ENCODE measurements around the gene EVC2. TPM values are rescaled to one million over a fixed set of nuclear protein-coding genes. Genes with fewer than 3 reads are reported as not detected.

The EVC2 gene
- polyA plus RNA-seq, 1 donor from 2014 or later, result 0.27 TPM

DNA sequence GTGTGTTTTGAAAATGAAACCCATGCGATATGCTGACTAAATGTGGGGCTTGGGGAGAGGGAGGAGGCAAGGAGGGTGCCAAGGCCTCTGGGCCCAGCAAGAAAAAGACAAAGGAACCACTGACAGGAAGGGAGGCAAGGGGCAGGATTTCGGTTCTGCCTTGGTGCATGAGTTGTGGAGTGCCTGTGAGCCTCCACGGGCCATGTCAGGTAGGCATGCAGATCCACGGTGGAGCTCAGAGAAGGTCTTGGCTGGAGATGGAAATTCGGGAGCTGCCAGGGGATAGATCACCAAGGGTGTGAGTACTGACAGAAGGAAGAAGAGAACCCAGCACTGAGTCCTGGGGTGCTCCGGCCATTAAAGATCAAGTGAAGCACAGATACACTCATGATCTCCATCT, 4.1 kb downstream of the EVC2 start:
- Histone ChIP-seq H3F3A (ENCODE audit: insufficient read depth, low read length, poor library complexity, severe bottlenecking) (no peaks in the 10 kb centered on the region), H3K27ac (ENCODE audit: low read length) (no peak overlapping the region), H3K9ac (ENCODE audit: low read length) (no peak overlapping the region), H3K36me3 (ENCODE audit: insufficient read depth, low read length) (no peaks in the 10 kb centered on the region), H3K4me3 (ENCODE audit: low read length) (no peak overlapping the region), H3K9me2 (ENCODE audit: insufficient read depth, low read length) (no peaks in the 10 kb centered on the region), H3K4me2 (ENCODE audit: low read length) (no peak overlapping the region), H2AFZ (ENCODE audit: low read depth, low read length) (no peak overlapping the region), H3K79me2 (replicated peaks; ENCODE audit: insufficient read depth, low read length) (no peaks in the 10 kb centered on the region), H3K27me3 (ENCODE audit: insufficient read depth, low read depth, low read length) (peaks cover 22% of the 10 kb centered on the region), H3K9me3 (ENCODE audit: low read length) (peaks cover 9% of the 10 kb centered on the region), H4K20me1 (ENCODE audit: insufficient read depth) (no peaks in the 10 kb centered on the region)
- TF ChIP-seq EZH2 (IDR thresholded peaks at IDR 0.05; ENCODE audit: borderline replicate concordance, insufficient read depth, low read length, poor library complexity, severe bottlenecking), result no peak
- TF ChIP-seq POLR2AphosphoS5 (IDR thresholded peaks at IDR 0.05), result no peak
- no peak for TF ChIP-seq TAF1 (IDR thresholded peaks at IDR 0.05; ENCODE audit: low read depth)
- TF ChIP-seq, protein P1, sequence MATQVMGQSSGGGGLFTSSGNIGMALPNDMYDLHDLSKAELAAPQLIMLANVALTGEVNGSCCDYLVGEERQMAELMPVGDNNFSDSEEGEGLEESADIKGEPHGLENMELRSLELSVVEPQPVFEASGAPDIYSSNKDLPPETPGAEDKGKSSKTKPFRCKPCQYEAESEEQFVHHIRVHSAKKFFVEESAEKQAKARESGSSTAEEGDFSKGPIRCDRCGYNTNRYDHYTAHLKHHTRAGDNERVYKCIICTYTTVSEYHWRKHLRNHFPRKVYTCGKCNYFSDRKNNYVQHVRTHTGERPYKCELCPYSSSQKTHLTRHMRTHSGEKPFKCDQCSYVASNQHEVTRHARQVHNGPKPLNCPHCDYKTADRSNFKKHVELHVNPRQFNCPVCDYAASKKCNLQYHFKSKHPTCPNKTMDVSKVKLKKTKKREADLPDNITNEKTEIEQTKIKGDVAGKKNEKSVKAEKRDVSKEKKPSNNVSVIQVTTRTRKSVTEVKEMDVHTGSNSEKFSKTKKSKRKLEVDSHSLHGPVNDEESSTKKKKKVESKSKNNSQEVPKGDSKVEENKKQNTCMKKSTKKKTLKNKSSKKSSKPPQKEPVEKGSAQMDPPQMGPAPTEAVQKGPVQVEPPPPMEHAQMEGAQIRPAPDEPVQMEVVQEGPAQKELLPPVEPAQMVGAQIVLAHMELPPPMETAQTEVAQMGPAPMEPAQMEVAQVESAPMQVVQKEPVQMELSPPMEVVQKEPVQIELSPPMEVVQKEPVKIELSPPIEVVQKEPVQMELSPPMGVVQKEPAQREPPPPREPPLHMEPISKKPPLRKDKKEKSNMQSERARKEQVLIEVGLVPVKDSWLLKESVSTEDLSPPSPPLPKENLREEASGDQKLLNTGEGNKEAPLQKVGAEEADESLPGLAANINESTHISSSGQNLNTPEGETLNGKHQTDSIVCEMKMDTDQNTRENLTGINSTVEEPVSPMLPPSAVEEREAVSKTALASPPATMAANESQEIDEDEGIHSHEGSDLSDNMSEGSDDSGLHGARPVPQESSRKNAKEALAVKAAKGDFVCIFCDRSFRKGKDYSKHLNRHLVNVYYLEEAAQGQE (IDR thresholded peaks at IDR 0.05; ENCODE audit: borderline replicate concordance), result no peak
- TF ChIP-seq, protein P2, sequence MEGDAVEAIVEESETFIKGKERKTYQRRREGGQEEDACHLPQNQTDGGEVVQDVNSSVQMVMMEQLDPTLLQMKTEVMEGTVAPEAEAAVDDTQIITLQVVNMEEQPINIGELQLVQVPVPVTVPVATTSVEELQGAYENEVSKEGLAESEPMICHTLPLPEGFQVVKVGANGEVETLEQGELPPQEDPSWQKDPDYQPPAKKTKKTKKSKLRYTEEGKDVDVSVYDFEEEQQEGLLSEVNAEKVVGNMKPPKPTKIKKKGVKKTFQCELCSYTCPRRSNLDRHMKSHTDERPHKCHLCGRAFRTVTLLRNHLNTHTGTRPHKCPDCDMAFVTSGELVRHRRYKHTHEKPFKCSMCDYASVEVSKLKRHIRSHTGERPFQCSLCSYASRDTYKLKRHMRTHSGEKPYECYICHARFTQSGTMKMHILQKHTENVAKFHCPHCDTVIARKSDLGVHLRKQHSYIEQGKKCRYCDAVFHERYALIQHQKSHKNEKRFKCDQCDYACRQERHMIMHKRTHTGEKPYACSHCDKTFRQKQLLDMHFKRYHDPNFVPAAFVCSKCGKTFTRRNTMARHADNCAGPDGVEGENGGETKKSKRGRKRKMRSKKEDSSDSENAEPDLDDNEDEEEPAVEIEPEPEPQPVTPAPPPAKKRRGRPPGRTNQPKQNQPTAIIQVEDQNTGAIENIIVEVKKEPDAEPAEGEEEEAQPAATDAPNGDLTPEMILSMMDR (IDR thresholded peaks at IDR 0.05; ENCODE audit: poor library complexity, severe bottlenecking), result no peak
- TF ChIP-seq EP300 (conservative IDR thresholded peaks at IDR 0.05; ENCODE audit: poor library complexity, severe bottlenecking), result no peak
- TF ChIP-seq SMC3 (conservative IDR thresholded peaks at IDR 0.05; ENCODE audit: poor library complexity), result no peak
- TF ChIP-seq RAD21 (conservative IDR thresholded peaks at IDR 0.05), result no peak
- TF ChIP-seq MXI1 (conservative IDR thresholded peaks at IDR 0.05; ENCODE audit: poor library complexity, severe bottlenecking), result no peak

DNA sequence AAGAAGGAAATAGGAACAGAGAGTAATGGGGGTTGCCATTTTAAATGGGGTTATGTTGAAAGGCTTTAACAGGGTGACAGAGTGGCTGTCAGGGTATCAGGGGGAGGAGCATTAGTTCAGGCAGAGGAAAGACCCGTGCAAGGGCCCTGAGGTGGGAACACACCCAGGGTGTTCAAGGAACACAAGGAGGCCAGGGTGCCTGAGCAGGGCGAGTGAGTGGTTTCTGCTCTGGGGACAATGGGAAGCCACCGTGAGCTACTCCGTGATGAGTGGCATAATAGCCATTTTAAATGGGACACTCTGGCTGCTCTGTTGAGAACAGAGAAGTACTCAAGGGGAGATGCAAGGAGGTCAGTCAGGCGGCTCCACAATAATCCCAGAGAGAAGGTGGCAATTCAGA, 4.5 kb downstream of the EVC2 start:
- no peak overlapping the region for H2AFZ ChIP-seq (ENCODE audit: low read depth, low read length)
- H3K4me2 ChIP-seq (ENCODE audit: low read length), result no peak overlapping the region
- no peaks in the 10 kb centered on the region for H3K9me2 ChIP-seq (ENCODE audit: insufficient read depth, low read length)
- H3K27me3 ChIP-seq (ENCODE audit: insufficient read depth, low read depth, low read length), result peaks cover 17% of the 10 kb centered on the region
- H3K36me3 ChIP-seq (ENCODE audit: insufficient read depth, low read length), result no peaks in the 10 kb centered on the region
- no peaks in the 10 kb centered on the region for H4K20me1 ChIP-seq (ENCODE audit: insufficient read depth)
- peaks cover 9% of the 10 kb centered on the region for H3K9me3 ChIP-seq (ENCODE audit: low read length)
- TF ChIP-seq EP300 (conservative IDR thresholded peaks at IDR 0.05; ENCODE audit: poor library complexity, severe bottlenecking) (no peak), EZH2 (IDR thresholded peaks at IDR 0.05; ENCODE audit: borderline replicate concordance, insufficient read depth, low read length, poor library complexity, severe bottlenecking) (no peak), SMC3 (conservative IDR thresholded peaks at IDR 0.05; ENCODE audit: poor library complexity) (no peak), RAD21 (conservative IDR thresholded peaks at IDR 0.05) (no peak), TAF1 (IDR thresholded peaks at IDR 0.05; ENCODE audit: low read depth) (no peak), MXI1 (conservative IDR thresholded peaks at IDR 0.05; ENCODE audit: poor library complexity, severe bottlenecking) (no peak), POLR2AphosphoS5 (IDR thresholded peaks at IDR 0.05) (no peak)
- TF ChIP-seq, protein P1 (IDR thresholded peaks at IDR 0.05; ENCODE audit: borderline replicate concordance), result no peak
- TF ChIP-seq, protein P2 (IDR thresholded peaks at IDR 0.05; ENCODE audit: poor library complexity, severe bottlenecking), result no peak
- no peaks in the 10 kb centered on the region for H3K79me2 ChIP-seq (replicated peaks; ENCODE audit: insufficient read depth, low read length)
- H3K4me3 ChIP-seq (ENCODE audit: low read length), result no peak overlapping the region
- H3F3A ChIP-seq (ENCODE audit: insufficient read depth, low read length, poor library complexity, severe bottlenecking), result no peaks in the 10 kb centered on the region
- H3K9ac ChIP-seq (ENCODE audit: low read length), result no peak overlapping the region
- H3K27ac ChIP-seq (ENCODE audit: low read length), result no peak overlapping the region
